NCI-H2227 treated with DMSO at 0.1 percent for 48 hours (cell line): ENCODE measurements around the gene INTU.
"Not testable (repeated sequence)": the region's sequence is repeated elsewhere in the genome, so short reads cannot be mapped to it uniquely, and the experiment has no call there.

Experiments used
- DNase-seq: peaks from one replicate; lab custom pipeline; 2025; lab: John Stamatoyannopoulos, UW

INTU gene

DNA sequence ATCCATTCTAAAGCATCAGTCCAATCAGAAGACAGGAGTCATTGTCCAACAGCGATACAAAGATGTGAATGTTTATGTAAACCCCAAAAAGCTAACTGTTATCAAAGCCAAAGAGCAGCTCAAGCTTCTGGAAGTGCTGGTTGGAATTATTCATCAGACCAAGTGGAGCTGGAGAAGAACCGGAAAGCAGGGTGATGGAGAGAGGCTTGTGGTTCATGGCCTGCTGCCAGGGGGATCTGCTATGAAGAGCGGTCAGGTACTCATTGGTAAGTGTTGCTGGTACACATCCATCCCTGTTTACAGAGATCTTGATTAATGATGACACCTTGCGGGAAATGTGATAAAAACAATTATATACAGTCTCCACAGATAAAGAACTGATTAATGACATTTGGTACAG is 11.0 kb downstream of the INTU start:
- DNase-seq, result no peak

- no peak for DNase-seq
Measured at GRCh38 chr4:127648061-127648460, 15.3 kb downstream of the INTU start.

DNA sequence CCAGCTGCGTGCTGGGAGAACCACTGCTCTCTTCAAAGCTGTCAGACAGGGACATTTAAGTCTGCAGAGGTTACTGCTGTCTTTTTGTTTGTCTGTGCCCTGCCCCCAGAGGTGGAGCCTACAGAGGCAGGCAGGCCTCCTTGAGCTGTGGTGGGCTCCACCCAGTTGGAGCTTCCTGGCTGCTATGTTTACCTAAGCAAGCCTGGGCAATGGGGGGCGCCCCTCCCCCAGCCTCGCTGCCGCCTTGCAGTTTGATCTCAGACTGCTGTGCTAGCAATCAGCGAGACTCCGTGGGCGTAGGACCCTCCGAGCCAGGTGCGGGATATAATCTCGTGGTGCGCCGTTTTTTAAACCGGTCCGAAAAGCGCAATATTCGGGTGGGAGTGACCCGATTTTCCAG is 22.8 kb downstream of the INTU start:
- DNase-seq, result not testable (repeated sequence)

GRCh38 chr4:127656047-127656680 is 23.4 kb downstream of the INTU start:
- DNase-seq, result no peak

DNA sequence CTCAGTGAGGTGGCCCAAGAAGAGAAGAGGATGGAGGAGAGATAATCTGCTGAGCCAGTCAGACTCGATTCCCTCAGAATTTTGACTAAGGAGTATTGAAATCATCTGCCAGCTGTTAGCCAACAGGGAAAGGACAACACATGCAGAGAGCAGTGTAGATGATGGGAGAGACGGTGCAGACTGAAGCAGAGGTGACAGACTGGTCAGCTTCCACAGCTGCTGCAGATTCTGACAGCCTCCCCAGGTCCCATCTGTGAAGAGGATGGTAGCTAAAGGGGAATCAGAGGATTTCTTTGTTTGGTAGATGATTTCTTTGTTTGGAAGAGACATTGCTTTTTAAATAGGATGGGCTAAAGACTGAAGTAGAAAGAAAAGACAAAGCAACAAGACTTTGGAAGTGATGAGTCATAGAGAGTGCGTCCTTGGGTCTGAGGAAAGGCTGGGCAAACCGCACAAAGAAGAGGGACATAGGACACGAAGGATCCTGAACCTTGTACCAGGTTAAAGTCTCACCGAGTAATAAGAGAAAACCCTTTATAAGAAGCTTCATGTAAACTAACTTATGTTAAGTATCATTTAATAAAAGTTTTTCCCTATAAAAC is 27.6 kb downstream of the INTU start:
- no peak for DNase-seq

- no peak for DNase-seq
Measured at GRCh38 chr4:127667116-127667515, 34.4 kb downstream of the INTU start.

- no peak for DNase-seq
Measured at GRCh38 chr4:127667772-127668171, 35.0 kb downstream of the INTU start.

DNA sequence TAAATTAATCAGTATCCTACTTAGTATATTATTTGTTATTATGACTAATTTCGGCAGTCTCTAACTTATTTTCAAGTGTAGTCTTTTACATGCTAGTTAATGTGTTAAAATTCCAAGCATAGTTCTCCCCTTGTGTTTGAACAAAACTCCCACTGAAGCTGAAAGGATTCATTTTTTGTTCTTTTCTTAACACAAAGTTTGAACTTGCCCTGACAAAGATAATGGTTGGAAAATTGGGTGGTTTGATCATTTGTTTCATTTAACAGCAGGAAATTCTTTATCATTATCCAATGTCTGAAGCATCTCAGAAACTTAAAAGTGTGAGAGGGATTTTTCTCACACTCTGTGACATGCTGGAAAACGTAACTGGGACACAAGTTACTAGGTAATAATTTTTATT is 36.0 kb downstream of the INTU start:
- no peak for DNase-seq

DNA sequence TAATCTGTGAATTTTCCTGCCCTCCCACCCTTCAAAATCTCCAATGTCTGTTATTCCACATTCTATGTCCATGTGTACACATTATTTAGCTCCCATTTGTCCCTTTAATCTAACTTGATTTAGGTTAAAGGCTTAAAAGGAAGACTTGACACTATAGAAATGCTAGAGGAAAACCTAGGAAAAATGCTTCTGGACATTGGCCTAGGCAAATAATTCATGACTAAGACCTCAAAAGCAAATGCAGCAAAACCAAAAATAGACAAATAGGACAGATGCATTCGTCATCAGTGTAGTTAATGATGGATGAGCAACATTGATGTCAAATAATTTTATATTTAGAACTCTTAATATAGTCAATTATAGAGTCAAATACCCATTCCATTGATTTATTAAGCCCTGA is 36.9 kb downstream of the INTU start:
- no peak for DNase-seq

- DNase-seq, result no peak
Measured at GRCh38 chr4:127672111-127672510, 39.4 kb downstream of the INTU start.

DNA sequence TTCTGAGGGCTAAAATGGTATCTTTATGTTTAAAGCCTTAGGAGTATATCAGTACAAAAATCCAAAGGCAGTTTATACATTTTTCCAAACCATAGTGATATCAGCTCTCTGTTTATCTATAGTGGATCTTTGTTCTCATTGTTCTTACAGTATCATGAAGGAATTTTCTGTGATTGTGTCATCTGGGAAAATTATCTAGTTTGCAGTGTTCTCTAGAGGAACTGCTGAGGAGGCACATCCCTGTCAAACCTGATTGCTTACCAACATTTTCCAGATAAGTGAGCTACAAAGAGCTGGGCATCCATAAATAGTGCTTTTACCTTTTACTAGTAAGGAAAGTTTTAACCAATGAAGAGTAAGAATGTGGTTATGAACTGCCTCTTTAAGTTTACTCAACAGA is 52.5 kb downstream of the INTU start:
- DNase-seq, result no peak

- no peak for DNase-seq
Measured at GRCh38 chr4:127686658-127687057, 53.9 kb downstream of the INTU start.

- no peak for DNase-seq
Measured at GRCh38 chr4:127687580-127687979, 54.8 kb downstream of the INTU start.

DNA sequence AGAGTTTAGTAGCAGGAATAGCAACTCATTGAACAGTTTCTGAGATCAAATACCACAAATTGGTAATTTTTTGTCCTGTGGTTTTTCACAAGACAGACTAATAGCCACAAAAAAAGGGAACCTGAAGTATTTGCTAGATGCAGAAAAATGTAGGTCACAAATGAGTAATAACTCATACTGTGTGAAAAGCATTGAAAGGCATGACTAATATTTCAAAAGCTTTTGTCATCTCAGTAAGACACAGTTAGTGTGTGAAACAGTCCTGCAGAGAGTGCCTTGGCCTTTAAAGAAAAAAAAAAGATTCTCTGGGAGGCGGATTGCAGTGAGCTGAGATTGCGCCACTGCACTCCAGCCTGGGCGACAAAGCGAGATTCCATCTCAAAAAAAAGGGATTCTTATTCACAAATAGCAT is 66.0 kb downstream of the INTU start:
- no peak for DNase-seq

DNA sequence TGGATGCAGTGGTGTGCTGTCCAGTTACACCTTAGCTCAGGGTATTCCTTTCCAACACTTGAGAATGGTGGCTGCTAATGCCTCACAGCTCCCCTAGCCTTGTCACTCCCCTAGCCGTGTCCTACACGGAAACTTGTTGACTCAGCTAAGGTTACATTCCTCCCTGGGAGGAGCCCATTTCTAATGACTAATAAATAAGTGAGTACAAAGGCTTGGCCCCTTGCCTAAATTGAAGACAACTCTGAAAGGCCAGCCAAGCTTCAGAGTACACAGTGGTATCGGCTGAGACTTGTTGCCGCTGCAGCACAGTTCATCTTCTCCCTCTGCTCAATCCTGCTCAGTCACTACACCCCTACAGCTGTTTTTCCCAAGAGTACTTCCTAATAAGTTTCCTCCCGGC is 76.2 kb downstream of the INTU start:
- DNase-seq, result no peak

- no peak for DNase-seq
Measured at GRCh38 chr4:127709456-127709855, 76.7 kb downstream of the INTU start.

DNA sequence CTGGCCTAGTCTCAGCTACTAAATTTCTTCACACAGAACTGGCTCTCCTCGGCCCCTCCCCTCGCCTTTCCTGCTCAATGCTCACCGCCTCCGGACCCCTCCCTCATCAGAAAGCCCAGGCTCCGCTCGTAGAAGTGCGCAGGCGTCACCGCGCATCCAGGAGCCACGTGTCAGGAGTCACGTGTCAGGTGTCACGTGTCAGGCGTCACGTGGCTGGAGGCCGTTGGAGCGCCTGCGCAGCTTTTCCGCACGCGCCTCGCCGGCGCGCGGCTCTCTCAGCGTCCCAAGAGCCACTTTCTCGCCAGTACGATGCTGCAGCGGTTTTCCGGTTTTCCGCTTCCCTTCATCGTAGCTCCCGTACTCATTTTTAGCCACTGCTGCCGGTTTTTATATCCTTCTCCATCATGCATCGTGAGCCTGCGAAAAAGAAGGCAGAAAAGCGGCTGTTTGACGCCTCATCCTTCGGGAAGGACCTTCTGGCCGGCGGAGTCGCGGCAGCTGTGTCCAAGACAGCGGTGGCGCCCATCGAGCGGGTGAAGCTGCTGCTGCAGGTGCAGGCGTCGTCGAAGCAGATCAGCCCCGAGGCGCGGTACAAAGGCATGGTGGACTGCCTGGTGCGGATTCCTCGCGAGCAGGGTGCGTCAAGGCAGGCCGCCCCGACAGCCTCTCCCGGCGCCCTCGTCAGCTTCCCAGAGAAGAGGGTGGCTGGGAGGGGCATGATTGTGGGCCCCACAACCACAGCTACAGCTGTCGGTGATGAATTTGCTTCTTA is 97.6 kb downstream of the INTU start, which contains the start of gene SLC25A31:
Gene SLC25A31 (plus strand): TSS at position 259 of the 772 bp plus-strand sequence. CDS start 146 bp downstream, at position 405.
- no peak for DNase-seq

- DNase-seq, result no peak
Measured at GRCh38 chr4:127731406-127731805, 98.6 kb downstream of the INTU start.

DNA sequence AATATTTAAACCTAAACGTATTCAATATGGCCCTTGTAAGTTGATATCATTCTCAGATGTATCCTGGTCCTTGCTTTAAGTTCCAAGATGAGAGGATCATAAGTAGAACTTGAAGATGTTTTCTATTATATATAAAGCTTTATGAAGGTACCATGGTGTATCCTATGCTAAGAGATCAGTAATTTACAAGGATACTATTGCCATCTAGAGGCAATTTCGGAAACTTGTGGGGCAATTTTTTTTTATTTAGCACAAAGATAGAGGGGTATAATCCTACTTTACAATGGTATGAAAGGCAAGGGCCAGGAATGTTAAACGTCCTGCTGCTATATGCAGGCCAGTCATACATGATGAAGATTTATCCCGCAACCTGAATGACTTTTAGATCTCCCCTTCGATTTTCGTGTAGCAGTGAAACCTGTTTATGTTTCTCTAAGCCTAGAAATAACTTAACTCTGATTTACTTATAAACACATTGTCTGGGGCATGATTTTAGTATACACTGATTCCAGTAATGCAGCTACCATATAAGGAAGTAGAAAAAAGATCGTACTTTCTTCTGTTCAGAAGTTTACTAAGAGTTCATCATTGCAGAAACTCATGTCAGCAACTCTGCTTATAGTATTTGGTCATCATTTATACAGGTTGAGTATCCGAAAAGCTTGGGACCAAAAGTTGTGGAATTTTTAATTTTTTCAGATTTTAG is 100.0 kb downstream of the INTU start:
- DNase-seq, result peak; percentile 41

DNA sequence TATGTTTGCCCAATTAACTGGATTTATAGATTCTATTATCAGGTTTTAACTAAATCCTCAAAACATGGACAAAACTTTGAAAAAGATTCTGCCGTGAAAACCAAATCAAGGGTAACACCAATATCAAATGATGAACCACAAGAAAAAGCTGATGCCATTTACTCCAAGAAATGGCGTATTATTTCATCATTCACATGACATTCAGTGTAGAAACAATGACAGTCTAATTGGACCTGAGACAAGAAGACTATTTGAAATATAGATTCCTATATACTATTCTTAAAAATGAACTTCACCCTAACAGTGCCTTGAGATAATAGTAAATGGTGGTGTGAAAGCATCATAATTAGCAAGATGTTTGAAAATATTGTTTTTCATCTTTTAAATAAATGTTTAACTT is 102.2 kb downstream of the INTU start:
- no peak for DNase-seq

DNA sequence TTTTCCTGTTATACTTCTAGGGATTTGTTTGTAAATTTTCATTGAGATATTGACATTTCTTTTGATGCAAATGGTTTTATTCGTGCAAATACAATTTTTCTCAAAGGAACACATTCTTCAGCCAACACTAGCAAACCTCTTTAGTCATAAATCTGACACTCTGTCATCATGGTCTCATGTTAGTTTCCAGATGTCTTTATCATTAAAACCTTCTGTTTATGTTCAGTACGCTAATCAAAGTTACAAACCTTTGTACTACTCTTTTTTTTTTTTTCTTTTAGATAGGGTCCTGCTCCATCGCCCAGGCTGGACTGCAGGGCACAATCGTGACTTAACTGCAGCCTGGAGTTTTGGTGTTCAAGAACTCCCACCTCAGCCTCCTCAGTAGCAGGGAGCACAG is 104.5 kb downstream of the INTU start:
- no peak for DNase-seq

DNA sequence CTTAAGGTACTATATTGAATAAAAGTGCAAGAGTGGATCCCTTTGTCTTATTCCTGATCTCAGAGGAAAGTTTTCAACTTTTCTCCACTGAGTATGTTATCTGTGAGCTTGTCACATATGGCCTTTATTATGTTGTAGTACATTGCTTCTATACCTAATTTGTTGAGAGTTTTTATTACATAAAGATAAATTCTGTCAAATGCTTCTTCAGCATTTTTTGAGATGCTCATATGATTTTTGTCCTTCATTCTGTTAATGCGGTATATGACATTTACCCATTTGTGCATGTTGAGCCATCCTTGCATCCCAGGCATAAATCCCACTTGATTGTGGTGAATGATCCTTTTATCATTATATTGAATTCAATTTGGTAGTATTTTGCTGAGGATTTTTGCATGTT is 108.5 kb downstream of the INTU start:
- DNase-seq, result no peak

DNA sequence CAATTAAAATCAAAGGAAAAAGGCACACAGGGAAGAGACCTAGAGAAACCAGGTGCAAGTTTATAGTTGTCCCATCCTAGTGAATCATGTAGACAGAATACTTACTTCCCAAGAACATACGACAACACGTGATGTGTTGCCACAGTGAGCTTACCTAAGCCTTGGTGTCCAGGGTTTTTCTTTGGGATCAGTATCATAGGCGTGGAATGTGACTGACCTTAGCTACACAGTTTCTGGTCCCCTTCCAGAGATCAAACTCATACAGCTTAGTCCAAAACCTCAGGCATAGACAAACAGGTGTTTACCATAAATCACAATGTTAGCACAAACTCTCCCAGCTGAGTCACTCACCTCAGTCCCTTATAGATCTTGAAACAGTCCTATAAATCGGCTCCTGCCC is 115.1 kb downstream of the INTU start:
- DNase-seq, result no peak
